ENCODE data around the gene MB.
"Not testable (repeated sequence)": the region's sequence is repeated elsewhere in the genome, so short reads cannot be mapped to it uniquely, and the experiment has no call there.

MB gene

DNA sequence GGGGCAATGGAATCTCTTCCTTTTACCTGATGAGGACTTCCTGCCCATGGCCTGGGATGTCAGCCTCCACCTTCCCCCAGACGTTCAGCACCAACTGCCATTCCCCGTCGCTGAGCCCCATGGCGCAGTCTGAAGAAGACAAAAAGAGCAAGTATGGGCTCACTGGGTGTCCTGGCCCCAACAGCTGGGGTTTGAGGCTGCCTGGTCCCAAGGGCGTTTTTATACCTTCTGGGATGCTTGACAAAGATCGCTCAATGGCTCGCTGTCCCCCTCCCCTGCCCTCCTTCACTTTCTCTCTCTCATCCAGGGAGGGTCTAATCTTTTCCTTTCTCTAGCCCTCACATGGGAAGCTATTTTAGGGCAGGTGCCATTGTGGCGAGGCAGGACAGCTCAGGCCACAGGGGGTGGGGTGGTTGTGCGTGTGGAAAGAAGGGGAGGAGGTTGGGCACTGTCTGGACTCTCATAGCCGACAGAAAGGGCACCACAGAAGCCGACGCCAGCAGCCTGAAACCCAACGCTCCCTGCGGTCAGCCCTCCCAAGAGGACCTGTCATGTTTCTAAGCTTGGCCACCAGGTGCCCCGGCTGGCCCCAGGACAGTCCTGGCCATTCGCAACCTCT is at the start of gene MB:
Gene MB, minus strand, starts transcription at position 193 of the 619 bp plus-strand sequence. Its CDS starts 72 bp downstream, at position 121.
- no peak for DNase-seq

DNA sequence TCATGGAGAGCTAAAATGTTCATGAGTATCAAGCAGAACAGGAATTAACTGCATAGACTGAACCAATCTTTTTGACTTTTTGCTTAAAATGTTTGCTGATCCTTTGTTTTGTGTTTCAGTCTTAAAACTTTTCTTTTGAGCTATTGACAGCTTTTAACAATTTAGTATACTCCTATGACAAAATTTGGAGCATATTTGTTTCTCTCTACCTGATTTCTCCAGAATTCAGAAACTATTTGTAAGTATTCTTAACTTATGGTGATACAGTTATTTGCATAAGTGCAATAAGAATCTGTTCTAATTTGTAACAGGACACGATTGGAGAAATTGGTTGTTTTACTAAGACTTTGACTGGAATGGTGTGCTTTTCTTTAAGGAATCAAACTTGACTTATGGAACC is 49.6 kb upstream of the MB start:
- DNase-seq, result not testable (repeated sequence)

DNA sequence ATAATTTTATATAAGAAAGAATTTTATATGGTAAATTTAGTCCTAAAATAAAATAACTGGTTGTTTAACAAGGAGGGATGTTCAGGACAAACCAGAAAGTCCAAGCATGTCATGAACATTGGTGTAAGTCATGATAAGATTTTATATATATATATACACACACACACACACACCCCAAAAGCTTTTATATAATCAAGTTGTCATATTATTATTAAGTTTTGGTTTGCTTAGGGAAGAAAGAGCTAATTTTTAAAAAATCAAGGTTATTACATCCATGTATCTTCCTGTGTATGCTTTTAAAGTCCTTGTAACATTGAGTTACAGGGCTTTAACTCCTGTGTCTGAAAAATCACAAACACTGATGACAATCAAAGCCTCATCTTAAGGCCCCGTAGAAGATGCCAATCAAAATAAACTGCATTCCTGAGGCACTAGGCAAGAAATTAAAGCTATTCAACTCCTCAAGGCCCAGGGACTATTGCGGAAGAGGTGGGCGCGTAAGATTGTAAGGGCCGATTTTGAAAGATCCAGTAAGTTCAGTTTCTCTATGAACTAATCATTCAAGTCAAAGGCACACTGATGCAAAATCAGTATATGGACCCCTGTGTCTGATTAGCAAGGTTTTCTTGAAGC is 47.9 kb upstream of the MB start:
- DNase-seq, result peak; percentile 5

DNA sequence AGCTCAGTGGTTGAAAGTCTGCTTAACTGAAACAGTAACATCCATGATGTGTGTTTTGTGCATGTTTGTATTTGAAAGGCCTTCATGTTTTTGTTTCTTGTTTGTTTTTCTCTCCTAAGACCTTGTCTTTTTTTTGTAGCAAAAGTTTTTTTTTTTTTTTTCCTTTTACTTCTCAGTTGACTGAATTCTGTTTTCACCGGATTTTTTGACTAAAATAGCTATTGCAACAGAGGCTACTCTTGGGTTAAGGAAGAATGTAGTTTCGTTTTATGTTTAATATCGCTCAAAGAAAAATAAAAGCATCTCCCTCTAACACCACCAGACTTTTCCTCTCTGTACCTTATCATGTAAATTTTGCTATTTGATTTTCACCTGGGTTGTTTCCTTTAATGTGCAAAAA is 46.2 kb upstream of the MB start:
- DNase-seq, result no peak

DNA sequence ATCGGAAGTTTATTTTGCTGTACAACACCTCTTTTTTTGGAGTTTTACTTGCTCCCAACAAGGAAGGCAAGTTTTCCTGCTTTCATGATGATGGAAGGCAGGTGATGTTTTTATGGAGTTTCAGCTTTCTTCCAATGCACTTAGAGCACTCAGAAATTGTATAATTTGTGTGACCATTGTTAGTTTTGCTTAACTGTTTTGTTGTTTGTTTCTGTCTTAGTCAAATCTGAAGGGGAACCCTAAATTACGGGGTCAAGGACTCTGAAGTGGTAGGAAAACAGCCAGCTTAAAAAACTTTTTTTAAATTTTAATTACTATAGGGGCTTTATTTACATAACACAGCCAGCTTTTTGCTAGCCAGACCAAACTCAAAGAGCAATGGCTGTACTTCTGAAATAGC is 45.8 kb upstream of the MB start:
- no peak for DNase-seq

DNA sequence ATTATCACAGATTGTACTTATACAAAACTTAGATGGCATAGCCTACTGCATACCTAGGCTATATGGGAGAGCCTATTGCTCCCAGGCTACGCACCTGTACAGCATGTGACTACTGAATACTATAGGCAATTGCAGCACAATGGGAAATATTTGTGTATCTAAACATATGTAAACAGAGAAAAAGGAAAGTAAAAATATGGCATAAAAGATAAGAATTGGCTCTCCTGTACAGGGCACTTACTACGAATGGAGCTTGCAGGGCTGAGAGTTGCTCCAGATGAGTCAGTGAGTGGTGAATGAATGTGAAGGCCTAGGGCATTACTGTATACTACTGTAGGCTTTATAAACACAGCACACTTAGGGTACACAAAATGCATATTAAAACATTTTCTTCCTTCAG is 44.3 kb upstream of the MB start:
- no peak for DNase-seq

DNA sequence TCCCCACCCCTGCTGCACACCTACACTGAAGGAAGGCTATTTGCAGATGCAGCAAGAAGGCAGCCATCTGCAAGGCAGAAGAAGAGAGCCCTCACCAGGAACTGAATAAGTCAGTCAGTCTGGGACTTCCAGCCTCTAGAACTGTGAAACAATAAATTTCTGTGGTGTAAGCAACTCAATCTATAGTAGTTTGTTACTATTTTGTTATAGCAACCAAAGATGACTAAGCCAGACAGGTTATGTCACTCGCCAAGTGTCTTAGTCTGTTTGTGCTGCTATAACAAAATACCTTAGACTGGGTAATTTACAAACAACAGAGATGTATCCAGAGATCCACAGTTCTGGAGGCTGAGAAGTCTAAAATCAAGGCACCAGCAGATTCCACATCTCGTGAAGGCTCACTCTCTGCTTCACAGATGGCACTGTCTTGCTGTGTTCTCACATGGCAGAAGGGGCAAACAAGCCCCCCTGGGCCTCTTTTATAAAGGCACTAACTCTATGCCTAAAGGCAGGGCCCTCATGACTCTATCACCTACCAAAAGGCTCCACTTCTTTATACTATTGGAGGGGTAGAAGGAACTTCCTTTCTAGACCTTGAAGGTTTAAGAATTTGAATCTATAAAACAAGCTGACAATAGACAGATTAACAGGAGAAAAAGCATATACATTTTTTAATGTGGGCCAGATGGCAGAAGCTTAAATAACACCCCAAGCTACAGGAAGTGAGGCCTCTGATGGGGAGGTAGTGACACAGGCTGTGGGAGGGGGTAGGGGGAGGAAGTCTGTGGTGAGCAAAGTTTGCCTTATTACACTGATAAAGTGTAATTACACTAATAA is 43.4 kb upstream of the MB start:
- DNase-seq, result no peak

DNA sequence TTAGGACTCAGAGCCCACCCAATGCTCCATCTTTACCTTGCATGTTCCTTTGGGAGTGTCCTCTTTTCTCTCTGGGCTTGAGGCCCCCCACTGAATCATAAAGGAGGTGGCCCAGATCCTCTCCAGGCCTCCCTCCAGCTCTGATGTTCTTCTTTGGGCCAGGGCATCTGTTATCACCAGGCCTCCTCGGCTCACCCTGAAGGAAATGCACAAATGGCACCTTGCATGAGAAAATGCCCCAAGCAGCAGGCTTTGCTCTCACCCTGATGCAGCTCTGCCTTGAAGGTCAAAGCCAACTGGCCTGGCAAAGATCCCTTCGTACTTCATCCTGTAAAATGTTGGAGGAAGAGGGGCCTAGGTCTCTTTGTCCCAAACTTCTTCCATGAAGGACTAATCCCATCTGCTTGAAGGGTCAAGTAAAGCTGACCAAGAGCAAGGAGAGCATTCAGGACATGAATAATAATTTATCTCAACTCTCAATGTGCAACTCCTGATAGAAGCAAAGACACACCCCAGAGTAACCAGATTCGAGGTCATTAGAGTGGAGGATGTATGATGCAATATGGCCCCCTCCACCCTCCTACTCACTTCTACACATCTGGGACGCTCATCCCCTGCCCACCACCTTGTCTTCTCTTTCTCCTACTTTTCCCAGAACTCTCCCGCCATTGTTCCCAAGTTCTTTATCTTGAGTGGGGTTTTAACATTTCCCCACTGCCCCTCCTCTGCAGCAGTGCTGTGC is 40.6 kb upstream of the MB start:
- DNase-seq, result no peak

DNA sequence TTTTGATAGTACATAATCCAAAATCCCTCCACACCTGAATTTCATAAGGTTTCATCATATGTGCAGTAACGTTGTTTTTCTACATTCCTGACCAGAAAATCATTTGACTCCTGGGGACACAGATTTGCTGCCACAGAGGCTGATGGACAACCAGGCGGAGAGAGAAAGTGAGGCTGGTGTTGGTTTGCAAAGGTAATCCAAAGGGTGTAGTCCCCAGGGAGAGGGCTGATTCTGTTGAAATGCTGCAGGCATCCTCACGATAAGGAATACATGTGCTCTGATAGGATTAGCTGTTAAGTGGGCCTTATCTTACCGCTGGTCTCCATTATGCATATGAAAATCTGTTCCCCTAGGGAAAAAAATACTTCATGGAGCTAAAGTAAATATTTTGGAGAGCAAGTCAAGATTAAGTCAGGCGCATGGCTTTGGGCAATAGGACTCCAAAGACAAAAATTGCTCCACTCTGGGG is 39.2 kb upstream of the MB start:
- DNase-seq, result no peak

DNA sequence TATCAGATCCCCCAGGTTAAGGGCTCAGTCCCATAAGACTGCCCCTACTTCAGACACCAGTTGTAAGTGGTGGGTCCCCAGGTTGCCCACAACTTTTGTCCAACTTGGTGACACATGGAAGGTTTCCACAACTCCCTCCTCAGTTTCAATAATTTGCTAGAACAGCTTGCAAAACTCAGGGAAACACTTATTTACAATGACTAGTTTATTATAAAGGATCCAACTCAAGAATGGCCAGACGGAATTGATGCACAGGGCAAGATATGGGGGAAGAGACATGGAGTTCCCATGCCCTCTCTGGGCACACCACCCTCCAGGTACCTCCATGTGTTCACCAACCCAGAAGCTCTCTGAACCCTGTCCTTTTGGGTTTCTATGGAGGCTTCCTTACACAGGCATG is 36.7 kb upstream of the MB start:
- no peak for DNase-seq

DNA sequence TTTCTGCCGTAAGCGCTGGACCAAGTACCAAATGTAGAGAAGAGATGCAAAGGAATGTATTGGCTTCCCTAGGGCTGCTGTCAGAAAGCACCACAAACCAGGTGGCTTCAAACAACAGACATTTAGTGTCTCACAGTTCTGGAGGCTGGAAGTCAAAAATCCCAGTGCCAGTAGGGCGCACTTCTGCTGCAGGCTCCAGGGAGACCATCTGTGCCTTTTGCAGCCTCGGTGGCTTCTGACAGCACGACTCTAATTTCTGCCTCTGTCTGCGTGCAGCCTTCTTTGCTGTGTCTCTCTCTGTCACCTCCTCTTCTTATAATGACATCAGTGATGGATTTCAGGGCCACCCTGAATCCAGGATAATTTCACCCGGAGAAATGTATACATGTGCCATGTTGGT is 34.0 kb upstream of the MB start:
- DNase-seq, result no peak

DNA sequence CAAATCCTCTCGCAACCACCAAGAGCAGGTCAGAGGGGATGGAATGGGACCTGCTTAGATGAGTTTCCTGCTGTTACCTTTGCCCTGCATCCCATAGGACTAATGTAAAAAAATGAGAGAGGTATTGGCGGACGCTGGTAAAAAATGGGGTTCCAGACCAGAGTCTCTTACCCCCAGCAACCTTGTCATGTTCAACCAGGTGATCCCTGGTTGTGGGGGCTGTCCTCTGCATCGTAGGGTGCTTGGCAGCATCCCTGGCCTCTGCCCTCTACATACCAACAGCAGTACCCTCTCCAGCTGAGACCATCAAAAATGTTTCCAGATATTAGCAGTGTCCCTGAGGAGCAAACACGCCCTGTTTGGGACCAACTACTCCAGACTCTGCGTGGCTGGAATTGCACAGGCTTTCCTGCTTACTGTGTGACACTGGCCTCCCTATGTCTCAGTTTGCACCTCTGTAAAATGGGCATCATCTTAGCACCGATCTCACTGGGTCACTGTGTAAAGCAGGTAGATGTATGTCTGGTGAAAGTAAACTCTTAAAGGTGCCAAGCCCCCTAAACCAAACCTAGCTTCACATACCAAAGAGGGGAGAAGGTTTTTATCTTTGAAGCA is 32.6 kb upstream of the MB start:
- DNase-seq, result no peak

DNA sequence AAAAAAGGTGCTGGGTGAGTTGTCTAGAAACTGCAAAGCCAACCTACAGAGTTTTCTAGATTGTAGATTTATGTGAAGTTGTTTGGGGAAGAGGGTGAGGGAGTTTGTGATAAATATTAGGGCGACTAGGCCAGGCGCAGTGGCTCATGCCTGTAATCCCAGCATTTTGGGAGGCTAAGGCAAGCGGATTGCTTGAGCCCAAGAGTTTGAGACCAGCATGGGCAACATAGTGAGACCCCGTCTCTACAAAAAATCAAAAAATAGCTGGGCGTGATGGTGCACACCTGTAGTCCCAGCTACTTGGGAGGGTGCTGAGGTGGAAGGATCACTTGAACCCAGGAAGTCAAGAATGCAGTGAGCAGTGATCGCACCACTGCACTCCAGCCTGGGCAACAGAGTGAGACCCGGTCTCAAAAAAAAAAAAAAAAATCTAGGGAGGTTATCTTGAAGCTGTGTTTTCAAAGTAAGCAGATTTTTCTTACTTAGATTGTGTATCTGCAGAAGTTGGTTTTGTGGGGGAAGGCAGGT is 32.0 kb upstream of the MB start:
- no peak for DNase-seq

DNA sequence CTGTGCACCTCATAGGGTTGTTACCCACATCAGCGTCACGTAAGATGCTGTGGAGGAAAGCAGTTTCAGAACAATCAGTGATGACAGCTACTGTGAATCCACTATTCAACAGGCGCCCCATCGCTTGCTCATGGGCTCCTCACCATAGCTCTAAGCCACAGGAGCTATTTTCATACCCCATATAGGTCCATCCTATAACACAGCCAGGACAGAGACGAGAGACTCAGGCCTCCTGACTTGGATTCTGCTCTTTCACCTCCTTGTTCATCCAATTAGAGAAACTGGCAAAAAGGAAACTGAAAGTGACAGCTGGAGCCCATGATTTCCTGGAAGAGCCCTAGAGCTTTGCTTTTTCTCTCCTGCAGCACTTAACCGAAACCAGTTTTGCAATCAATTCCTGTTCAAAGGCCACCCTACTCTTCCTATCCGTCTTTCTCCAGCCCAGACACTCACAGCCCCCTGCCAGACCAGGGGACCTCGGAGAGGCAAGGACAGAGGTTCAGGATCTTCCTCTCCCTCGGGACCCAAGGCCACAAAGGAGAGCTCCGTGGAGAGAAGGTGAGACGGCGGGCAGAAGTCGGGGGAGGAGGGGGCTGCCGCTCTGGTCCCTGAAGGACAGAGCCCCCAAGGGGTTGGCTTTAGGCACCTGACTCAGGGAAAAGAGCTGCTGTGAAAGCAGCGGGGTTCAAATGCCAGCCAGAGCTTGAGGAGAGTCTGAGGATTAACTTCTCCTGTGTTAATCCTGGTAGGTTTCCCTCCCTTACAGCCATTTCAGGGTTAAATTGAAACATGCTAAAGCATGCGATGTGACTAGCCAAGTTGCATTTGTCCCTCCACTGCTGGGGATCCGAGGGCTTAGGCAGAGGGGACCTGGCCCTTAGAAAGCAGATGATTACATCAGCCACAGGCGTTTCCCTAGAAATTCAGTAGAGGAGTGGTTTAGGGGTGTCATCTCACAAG is 31.2 kb upstream of the MB start, which contains the start of gene APOL6:
Gene APOL6, plus strand, starts transcription at position 381 of the 960 bp plus-strand sequence. CDS start 7,980 bp downstream, outside the sequence.
- peak; percentile 45 for DNase-seq

DNA sequence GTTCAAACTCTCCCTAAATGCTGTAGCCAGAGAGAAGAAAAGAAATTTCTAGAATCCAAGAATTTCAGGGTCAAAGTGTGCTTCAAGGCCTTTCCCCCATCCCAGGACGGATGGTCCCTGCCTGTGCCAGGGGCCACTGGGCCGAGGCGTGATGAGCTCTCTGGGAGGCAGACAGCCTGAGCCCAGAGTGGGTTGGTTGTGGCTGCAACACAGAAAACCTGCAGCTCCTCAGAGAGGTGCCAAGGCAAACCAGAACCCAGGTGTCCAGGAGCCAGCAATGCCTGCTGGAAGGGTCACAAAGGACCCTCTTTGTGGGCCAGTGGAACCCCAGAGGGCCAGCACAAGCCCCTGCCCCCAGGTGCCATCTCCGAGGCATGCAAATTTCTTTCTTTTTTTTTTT is 28.5 kb upstream of the MB start:
- DNase-seq, result no peak

DNA sequence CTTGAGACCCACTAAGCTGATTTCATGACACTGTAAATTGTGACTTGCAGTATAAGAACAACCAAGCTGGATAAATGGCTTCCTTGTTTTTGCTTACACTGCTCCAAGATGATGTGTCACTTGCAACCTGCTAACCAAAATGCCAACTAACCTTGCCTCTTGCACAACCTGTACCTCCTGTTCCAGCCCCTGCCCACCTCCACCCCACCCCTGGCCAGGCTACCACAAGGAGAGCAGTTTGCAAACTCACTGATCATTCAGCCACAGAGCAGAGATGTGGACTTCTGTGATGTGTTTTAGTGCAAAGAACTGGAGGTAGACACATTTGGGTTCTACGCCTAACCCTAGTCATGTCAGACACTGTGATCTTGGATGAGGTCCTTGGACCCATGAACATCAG is 26.9 kb upstream of the MB start:
- no peak for DNase-seq

DNA sequence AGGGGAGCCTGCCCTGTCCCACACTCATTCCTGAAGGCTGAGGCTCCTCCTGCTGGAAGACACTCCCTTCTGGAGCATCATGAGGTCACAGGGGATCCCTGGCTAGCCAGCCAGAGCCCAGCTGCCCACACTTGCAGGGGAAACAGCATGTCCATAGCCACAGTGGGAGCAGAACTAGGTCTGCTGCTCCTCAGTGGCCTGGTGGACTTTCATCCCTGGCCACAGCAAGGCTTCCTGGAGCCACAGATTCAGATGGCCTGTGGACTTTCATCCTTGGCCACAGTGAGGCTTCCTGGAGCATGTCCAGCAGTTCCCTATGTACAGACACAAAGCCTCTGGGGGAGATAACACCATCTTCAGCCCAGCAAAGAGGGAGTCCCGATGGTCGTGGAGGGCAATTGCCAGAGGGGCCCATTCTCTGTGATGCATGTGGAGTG is 25.2 kb upstream of the MB start:
- DNase-seq, result no peak

DNA sequence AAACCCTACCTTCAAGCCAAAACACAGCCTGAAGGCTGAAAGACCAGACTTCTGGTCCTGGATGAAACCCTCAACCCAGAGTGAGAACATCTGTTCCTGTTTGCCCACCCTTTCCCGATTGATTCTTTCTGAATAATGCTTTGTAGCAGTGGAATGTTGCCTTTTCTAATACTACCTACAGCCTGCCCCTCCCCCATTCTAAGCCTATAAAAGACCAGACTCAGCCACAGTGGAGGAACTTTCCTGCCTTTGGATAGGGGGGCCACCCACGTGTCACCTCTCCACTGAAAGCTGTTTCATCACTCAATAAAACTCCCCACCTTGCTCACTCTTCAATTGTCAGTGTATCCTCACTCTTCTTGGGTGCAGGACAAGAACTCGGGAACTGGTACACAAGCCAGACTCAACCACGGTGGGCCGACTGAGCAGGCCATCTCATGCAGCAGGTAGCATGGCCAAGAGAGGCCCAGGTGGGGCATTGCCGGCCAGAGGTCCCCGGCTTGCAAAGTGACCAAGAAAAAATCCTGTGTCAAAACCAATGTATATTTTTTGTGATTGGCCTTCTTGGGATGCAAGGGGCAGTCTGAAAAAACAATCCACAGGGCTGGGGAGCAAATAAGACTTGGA is 24.5 kb upstream of the MB start:
- no peak for DNase-seq

DNA sequence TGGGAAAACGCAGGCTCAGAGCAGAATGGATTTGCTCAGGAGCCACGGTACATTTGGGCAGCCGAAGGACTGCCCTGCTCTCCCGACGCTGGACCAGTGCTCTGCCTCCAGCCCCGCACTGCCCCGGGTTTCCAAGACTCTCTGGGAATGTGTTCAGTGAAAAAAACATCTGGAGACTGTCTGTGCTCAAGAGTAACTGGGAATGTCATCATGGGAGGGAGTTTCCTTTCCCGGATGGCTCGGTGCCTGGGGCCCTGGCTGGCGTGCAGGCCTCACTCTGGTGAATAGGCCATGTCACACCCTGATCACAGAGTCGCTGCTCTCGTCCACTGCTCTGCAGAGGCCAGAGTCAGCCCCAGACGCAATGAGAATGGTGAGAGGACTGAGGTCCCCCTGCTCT is 21.3 kb upstream of the MB start:
- DNase-seq, result no peak

DNA sequence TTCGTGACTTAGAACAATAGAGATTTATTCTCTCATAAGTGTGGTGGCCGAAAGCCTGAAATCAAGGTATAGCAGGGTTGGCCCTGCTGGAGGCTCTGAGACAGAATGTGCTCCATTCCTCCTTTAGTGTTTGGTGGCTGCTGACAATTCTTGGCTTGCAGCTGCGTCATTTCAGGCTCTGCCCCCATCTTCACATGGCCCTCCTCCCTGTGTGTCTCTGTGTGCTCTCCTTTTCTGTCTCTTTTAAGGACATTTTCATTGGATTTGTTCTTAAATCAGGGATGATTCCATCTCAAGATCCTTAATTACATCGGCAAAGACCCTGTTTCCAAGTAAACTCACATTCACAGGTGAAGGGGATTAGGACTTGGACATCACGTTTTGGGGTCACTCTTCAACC is 20.9 kb upstream of the MB start:
- DNase-seq, result no peak

DNA sequence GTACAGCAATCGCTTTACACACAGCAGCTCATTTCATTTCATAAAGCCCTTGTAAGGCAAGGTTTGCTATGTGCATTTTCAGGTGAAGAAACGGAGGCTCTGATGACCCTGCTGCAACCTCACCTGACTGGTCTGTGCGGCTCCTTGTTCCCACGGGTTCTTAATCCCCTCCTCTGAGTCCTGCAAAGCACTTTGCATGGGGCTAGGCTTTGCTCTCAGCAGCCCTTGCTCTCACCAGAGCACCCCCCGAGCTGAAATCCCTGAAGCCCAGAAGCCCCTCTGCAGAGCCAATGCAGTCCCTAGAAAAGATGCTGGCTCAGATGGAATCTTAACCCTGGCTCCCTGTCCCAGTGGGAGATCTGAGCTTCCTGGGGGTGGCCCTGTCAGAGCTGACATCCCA is 20.1 kb upstream of the MB start:
- DNase-seq, result no peak
